IMR-90 (cell line): ENCODE data around the gene IGFBP1. TPM values are rescaled to one million over a fixed set of nuclear protein-coding genes. Genes with fewer than 3 reads are reported as not detected.
"Not testable (repeated sequence)": the region's sequence is repeated elsewhere in the genome, so short reads cannot be mapped to it uniquely, and the experiment has no call there.

ENCODE experiments used
- ATAC-seq: fragments of 200-7000 bp; cut with Tn5 transposase; 2 replicates; pipeline ENCODE4 v1.9.1; 2020; ENCODE audit warnings: low read depth, mild to moderate bottlenecking, moderate library complexity
- BruUV-seq: library from RNA; stranded (reverse); fragments of 400-500 nt; replicated peaks from 2 replicates; lab custom pipeline; 2021; lab: Mats Ljungman, UMichigan
- CTCF ChIA-PET: fragments of 300-600 bp; formaldehyde crosslinking; extraction: SDS; loops from one replicate; lab custom pipeline; 2021; ENCODE audit warnings: antibody characterized with exemption; lab: Yijun Ruan, JAX
- POLR2A ChIA-PET: fragments of 300-600 bp; sonication (Branson Sonifier 250); formaldehyde crosslinking; loops from one replicate; lab custom pipeline; 2022; ENCODE audit warnings: antibody characterized with exemption; ENCODE audit not compliant: unreplicated experiment; lab: Charles Lee
- DNase-seq: peaks from one replicate; pipeline ENCODE4 v3.0.0; 2013
- H2AFZ ChIP-seq: replicated peaks from 2 replicates; pipeline ENCODE3; 2013; ENCODE audit warnings: low read length, mild to moderate bottlenecking; ENCODE audit not compliant: poor library complexity
- H2AK5ac ChIP-seq: 2 replicates; pipeline ENCODE4 v1.6.1; 2013; ENCODE audit warnings: low read depth, low read length, inconsistent platforms
- H2AK9ac ChIP-seq: replicated peaks from 2 replicates; pipeline ENCODE3; 2013; ENCODE audit warnings: mild to moderate bottlenecking, low read depth, low read length, moderate library complexity; ENCODE audit not compliant: poor library complexity
- H2BK120ac ChIP-seq: 2 replicates; pipeline ENCODE4 v1.6.1; 2013; ENCODE audit warnings: low read depth, low read length, inconsistent platforms
- H2BK15ac ChIP-seq: 3 replicates; pipeline ENCODE4 v1.6.1; 2013; ENCODE audit warnings: low read depth, low read length, inconsistent platforms
- H2BK20ac ChIP-seq: 2 replicates; pipeline ENCODE4 v1.6.1; 2013; ENCODE audit warnings: low read depth, mild to moderate bottlenecking, inconsistent platforms, low read length, moderate library complexity
- H2BK5ac ChIP-seq: 2 replicates; pipeline ENCODE4 v1.6.1; 2013; ENCODE audit warnings: mild to moderate bottlenecking, low read depth, low read length, inconsistent platforms; ENCODE audit not compliant: poor library complexity, severe bottlenecking
- H3K14ac ChIP-seq: replicated peaks from 2 replicates; pipeline ENCODE4 v1.6.1; 2013; ENCODE audit warnings: low read depth, low read length, inconsistent platforms
- H3K18ac ChIP-seq: 2 replicates; pipeline ENCODE4 v1.6.1; 2013; ENCODE audit warnings: low read depth, low read length, control low read depth
- H3K23ac ChIP-seq: 2 replicates; pipeline ENCODE4 v1.6.1; 2013; ENCODE audit warnings: low read depth, low read length, inconsistent platforms
- H3K27ac ChIP-seq: 2 replicates; pipeline ENCODE4 v1.5.1; 2013; ENCODE audit warnings: mild to moderate bottlenecking, control low read depth, low read length; ENCODE audit not compliant: insufficient read depth
- H3K27me3 ChIP-seq: 2 replicates; pipeline ENCODE4 v1.6.1; 2013; ENCODE audit warnings: low read length; ENCODE audit not compliant: control insufficient read depth, insufficient read depth
- H3K36me3 ChIP-seq: 2 replicates; pipeline ENCODE4 v1.6.1; 2013; ENCODE audit warnings: low read length, mixed read lengths; ENCODE audit not compliant: control insufficient read depth, insufficient read depth
- H3K4ac ChIP-seq: 2 replicates; pipeline ENCODE4 v1.6.1; 2013; ENCODE audit warnings: low read depth, low read length, inconsistent platforms
- H3K4me1 ChIP-seq: 2 replicates; pipeline ENCODE4 v1.6.1; 2013; ENCODE audit warnings: low read length, mixed read lengths; ENCODE audit not compliant: control insufficient read depth, insufficient read depth
- H3K4me2 ChIP-seq: 2 replicates; pipeline ENCODE4 v1.6.1; 2013; ENCODE audit warnings: low read depth, mild to moderate bottlenecking, control low read depth, low read length, moderate library complexity
- H3K4me3 ChIP-seq: 2 replicates; pipeline ENCODE4 v1.5.1; 2013; ENCODE audit warnings: low read depth, mild to moderate bottlenecking, control low read depth, low read length, moderate library complexity; ENCODE audit not compliant: insufficient read depth
- H3K56ac ChIP-seq: 2 replicates; pipeline ENCODE4 v1.6.1; 2013; ENCODE audit warnings: low read length, inconsistent platforms; ENCODE audit not compliant: insufficient read depth; ENCODE audit errors: extremely low read depth
- H3K79me1 ChIP-seq, 2 experiments: 2 replicates each; pipeline ENCODE4 v1.6.1; 2013; ENCODE audit warnings: low read length in 2 of 2, inconsistent platforms in 1 of 2, low read depth in 1 of 2
- H3K9ac ChIP-seq: 2 replicates; pipeline ENCODE4 v1.6.1; 2013; ENCODE audit warnings: low read depth, low read length, control low read depth
- H3K9me1 ChIP-seq: 2 replicates; pipeline ENCODE4 v1.6.1; 2013; ENCODE audit warnings: low read length, inconsistent platforms; ENCODE audit not compliant: insufficient read depth
- H3K9me3 ChIP-seq: 2 replicates; pipeline ENCODE4 v1.6.1; 2013; ENCODE audit warnings: low read length; ENCODE audit not compliant: control insufficient read depth, insufficient read depth
- H4K20me1 ChIP-seq: 2 replicates; pipeline ENCODE4 v1.6.1; 2013; ENCODE audit warnings: low read length, inconsistent platforms; ENCODE audit not compliant: insufficient read depth
- H4K5ac ChIP-seq: 2 replicates; pipeline ENCODE4 v1.6.1; 2013; ENCODE audit warnings: mild to moderate bottlenecking, low read depth, low read length, control low read depth
- H4K8ac ChIP-seq, 2 experiments: 2 replicates each; pipeline ENCODE4 v1.6.1; 2013; ENCODE audit warnings: low read depth in 2 of 2, low read length in 2 of 2, control low read depth in 1 of 2, inconsistent platforms in 1 of 2
- H4K91ac ChIP-seq: 2 replicates; pipeline ENCODE4 v1.6.1; 2013; ENCODE audit warnings: low read depth, low read length, inconsistent platforms; ENCODE audit not compliant: insufficient read depth
- WGBS, 2 experiments: methylation state at CpG; one replicate each; pipeline versions ENCODE4 v1.1.5 to v1.1.7; 2013; ENCODE audit warnings: missing lambda C conversion rate in 2 of 2; ENCODE audit not compliant: insufficient read length in 1 of 2; ENCODE audit errors: extremely low coverage in 2 of 2; 5-methylcytosine and 5-hydroxymethylcytosine counted together
- dilution Hi-C: fragments of 300-500 bp; cut with HindIII; formaldehyde crosslinking; loops from one replicate; pipeline ENCODE4 v1.14.3; 2018; ENCODE audit warnings: low sequenced_read_pairs; ENCODE audit not compliant: unreplicated experiment
- in situ Hi-C: fragments of 300-500 bp; cut with MboI; formaldehyde crosslinking; loops from 3 replicates; pipeline ENCODE4 v1.14.3; 2019; ENCODE audit warnings: low sequenced_read_pairs, inconsistent platforms, mixed read lengths
- intact Hi-C: fragments of 100-400 bp; cut with micrococcal nuclease; formaldehyde crosslinking; loops from 2 replicates; pipeline ENCODE4 v1.10.0; 2022
- polyA plus RNA-seq, 3 experiments: library from polyadenylated mRNA; depleted of rRNA; stranded (reverse); fragments of >200 nt; gene quantifications; 2 replicates each; pipeline ENCODE4 v1.2.3, GENCODE V29; 2012; ENCODE audit warnings: low replicate concordance in 1 of 3
- total RNA-seq: library from RNA; depleted of rRNA; stranded (reverse); fragments of >200 nt; gene quantifications from 2 replicates; pipeline ENCODE4 v1.2.3, GENCODE V29; 2012

IGFBP1 gene
- total and polyA plus RNA-seq, 2 of the 4 experiments (the other 2 are of a cell fraction), result not detected

DNA sequence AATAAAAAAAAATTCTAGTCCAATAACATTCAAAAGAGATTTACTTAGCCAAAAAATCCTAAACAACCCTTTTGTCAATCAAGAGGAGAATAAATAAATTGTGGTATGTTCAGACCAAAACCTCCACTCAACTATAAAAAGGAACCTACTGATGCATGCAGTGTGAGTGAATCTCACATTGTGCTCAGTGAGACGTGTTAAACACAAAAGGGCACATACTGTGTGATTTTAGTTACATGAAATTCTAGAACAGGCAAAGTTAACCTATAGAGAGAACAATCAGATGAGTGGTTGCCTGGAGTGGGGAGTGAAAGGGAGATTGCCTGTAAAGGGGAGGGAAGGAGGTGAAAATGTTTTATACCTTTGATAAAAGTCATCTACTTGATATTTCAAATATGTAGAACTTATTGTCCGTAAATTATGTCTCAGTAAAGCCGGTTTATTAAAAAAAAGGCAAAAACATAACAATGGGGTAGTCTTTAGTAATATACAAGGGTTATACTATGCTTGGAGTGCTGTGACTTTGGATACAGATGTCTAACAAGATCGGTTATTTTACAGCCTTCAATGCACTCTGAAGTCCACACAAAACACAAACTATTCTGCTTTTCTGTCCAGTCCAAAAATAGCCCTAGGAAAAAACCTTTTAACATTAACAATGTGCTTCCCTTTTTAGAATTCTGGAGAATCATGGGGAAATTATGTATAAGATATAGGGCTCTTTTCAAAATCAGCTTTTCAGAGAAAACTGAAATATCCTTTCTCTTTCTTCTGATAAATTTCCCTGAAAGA lies 46.2 kb upstream of the IGFBP1 start:
- H4K8ac ChIP-seq, H3K9ac ChIP-seq, H2AFZ ChIP-seq, H2AK9ac ChIP-seq, H3K4me1 ChIP-seq, H3K79me1 ChIP-seq, H4K91ac ChIP-seq, H3K18ac ChIP-seq, H3K27ac ChIP-seq, H3K27me3 ChIP-seq, ATAC-seq, H3K4me3 ChIP-seq, intact Hi-C loops, H3K4ac ChIP-seq, H2BK20ac ChIP-seq, H3K23ac ChIP-seq, H3K4me2 ChIP-seq, dilution Hi-C loops, BruUV-seq, H3K36me3 ChIP-seq, H2BK120ac ChIP-seq, H4K5ac ChIP-seq, H3K14ac ChIP-seq, POLR2A ChIA-PET, H3K9me3 ChIP-seq, in situ Hi-C loops, H3K9me1 ChIP-seq, H4K20me1 ChIP-seq, H2BK5ac ChIP-seq, H2BK15ac ChIP-seq, H3K56ac ChIP-seq, CTCF ChIA-PET, H2AK5ac ChIP-seq, DNase-seq: not testable (repeated sequence)
- no CpG with 5 or more reads among the region's 4 CpGs for WGBS, 2 experiments

DNA sequence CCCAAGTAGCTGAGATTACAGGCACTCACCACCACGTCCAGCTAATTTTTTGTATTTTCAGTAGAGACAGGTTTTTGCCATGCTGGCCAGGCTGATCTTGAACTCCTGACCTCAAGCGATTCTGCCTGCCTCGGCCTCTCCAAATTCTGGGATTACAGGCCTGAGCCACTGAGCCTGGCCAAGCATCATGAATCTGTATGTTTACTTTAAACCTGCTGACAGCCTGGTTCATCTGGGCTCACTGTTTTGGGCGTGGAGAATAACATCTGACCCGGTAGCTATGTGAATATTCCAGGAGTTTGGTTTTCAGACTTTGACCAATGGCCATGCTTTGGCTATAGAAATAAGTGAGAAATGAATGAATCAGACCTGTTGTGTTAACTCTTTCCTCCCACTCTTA lies 41.8 kb upstream of the IGFBP1 start:
- H3K27me3 ChIP-seq, H2BK15ac ChIP-seq, ATAC-seq, H3K79me1 ChIP-seq, H4K8ac ChIP-seq, BruUV-seq, H2AK9ac ChIP-seq, H3K4me1 ChIP-seq, H3K18ac ChIP-seq, H2AFZ ChIP-seq, H3K9me3 ChIP-seq, dilution Hi-C loops, H3K9ac ChIP-seq, H3K27ac ChIP-seq, H2BK5ac ChIP-seq, in situ Hi-C loops, H3K9me1 ChIP-seq, H2BK20ac ChIP-seq, H3K23ac ChIP-seq, H4K5ac ChIP-seq, H2BK120ac ChIP-seq, DNase-seq, CTCF ChIA-PET, intact Hi-C loops, H4K91ac ChIP-seq, H3K36me3 ChIP-seq, H3K4ac ChIP-seq, H3K4me2 ChIP-seq, H3K14ac ChIP-seq, H3K4me3 ChIP-seq, H2AK5ac ChIP-seq, H3K56ac ChIP-seq, POLR2A ChIA-PET, H4K20me1 ChIP-seq: not testable (repeated sequence)
- 60% methylated on average over 1 of the region's 5 CpGs; no CpG with 5 or more reads in 1 of the 2 experiments for WGBS, 2 experiments
